DMS153 (cell line): ENCODE data around the gene GRIK2.

Source experiments
- DNase-seq: peaks from one replicate; lab custom pipeline; 2025; lab: John Stamatoyannopoulos, UW

The GRIK2 gene

GRCh38 chr6:101887532-101887931 is 494.0 kb downstream of the GRIK2 start:
- no peak for DNase-seq

GRCh38 chr6:101907356-101908217 is 514.1 kb downstream of the GRIK2 start:
- no peak for DNase-seq

- no peak for DNase-seq
Observed at GRCh38 chr6:101909366-101909765, 515.9 kb downstream of the GRIK2 start.

- no peak for DNase-seq
Observed at GRCh38 chr6:101912311-101912710, 518.8 kb downstream of the GRIK2 start.

GRCh38 chr6:101918471-101918870 is 525.0 kb downstream of the GRIK2 start:
- DNase-seq = no peak

- no peak for DNase-seq
Observed at GRCh38 chr6:101921829-101922450, 528.4 kb downstream of the GRIK2 start.

- no peak for DNase-seq
Observed at GRCh38 chr6:101926149-101926925, 532.8 kb downstream of the GRIK2 start.

- DNase-seq = no peak
Observed at GRCh38 chr6:101931766-101932165, 538.3 kb downstream of the GRIK2 start.

- DNase-seq = no peak
Observed at GRCh38 chr6:101932704-101933103, 539.2 kb downstream of the GRIK2 start.

- no peak for DNase-seq
Observed at GRCh38 chr6:101935732-101936131, 542.2 kb downstream of the GRIK2 start.

GRCh38 chr6:101936516-101936915 is 543.0 kb downstream of the GRIK2 start:
- DNase-seq = no peak

GRCh38 chr6:101937108-101937507 is 543.6 kb downstream of the GRIK2 start:
- no peak for DNase-seq

- no peak for DNase-seq
Observed at GRCh38 chr6:101940391-101940790, 546.9 kb downstream of the GRIK2 start.

- DNase-seq = no peak
Observed at GRCh38 chr6:101956961-101957360, 563.5 kb downstream of the GRIK2 start.

GRCh38 chr6:101961357-101961756 is 567.8 kb downstream of the GRIK2 start:
- DNase-seq = no peak

- no peak for DNase-seq
Observed at GRCh38 chr6:101980924-101981323, 587.4 kb downstream of the GRIK2 start.

- DNase-seq = no peak
Observed at GRCh38 chr6:101986476-101986875, 593.0 kb downstream of the GRIK2 start.

- DNase-seq = no peak
Observed at GRCh38 chr6:101992286-101992685, 598.8 kb downstream of the GRIK2 start.

- DNase-seq = no peak
Observed at GRCh38 chr6:101994521-101994920, 601.0 kb downstream of the GRIK2 start.

GRCh38 chr6:102015431-102015830 is 621.9 kb downstream of the GRIK2 start:
- DNase-seq = no peak

GRCh38 chr6:102022281-102022680 is 628.8 kb downstream of the GRIK2 start:
- no peak for DNase-seq

- DNase-seq = no peak
Observed at GRCh38 chr6:102022803-102023202, 629.3 kb downstream of the GRIK2 start.
